NCI-H1092 treated with DMSO at 0.1 percent for 48 hours (cell line): Measurements from ENCODE around the gene HERC4.
"Not testable (repeated sequence)": the region's sequence is repeated elsewhere in the genome, so short reads cannot be mapped to it uniquely, and the experiment has no call there.

Experiments
- DNase-seq: peaks from one replicate; lab custom pipeline; 2025; lab: John Stamatoyannopoulos, UW

Gene HERC4

GRCh38 chr10:68046642-68047041, 28.4 kb downstream of the HERC4 start:
- no peak for DNase-seq

GRCh38 chr10:68043030-68043429, 32.1 kb downstream of the HERC4 start:
- no peak for DNase-seq

- no peak for DNase-seq
Observed at GRCh38 chr10:68032113-68032512, 43.0 kb downstream of the HERC4 start.

- DNase-seq = no peak
Observed at GRCh38 chr10:68027429-68027828, 47.7 kb downstream of the HERC4 start.

GRCh38 chr10:68023292-68023691, 51.8 kb downstream of the HERC4 start:
- no peak for DNase-seq

- DNase-seq = not testable (repeated sequence)
Observed at GRCh38 chr10:68022324-68022723, 52.8 kb downstream of the HERC4 start.

- DNase-seq = not testable (repeated sequence)
Observed at GRCh38 chr10:68016519-68016918, 58.6 kb downstream of the HERC4 start.

GRCh38 chr10:68010426-68010940, 64.6 kb downstream of the HERC4 start:
- DNase-seq = no peak

GRCh38 chr10:68007356-68007755, 67.7 kb downstream of the HERC4 start:
- no peak for DNase-seq

- no peak for DNase-seq
Observed at GRCh38 chr10:68001539-68001938, 73.5 kb downstream of the HERC4 start.

- DNase-seq = no peak
Observed at GRCh38 chr10:68001000-68001399, 74.1 kb downstream of the HERC4 start.

GRCh38 chr10:67990093-67990492, 85.0 kb downstream of the HERC4 start:
- DNase-seq = no peak

GRCh38 chr10:67988606-67989005, 86.5 kb downstream of the HERC4 start:
- DNase-seq = no peak

- DNase-seq = not testable (repeated sequence)
Observed at GRCh38 chr10:67982603-67983002, 92.5 kb downstream of the HERC4 start.

GRCh38 chr10:67978749-67979148, 96.3 kb downstream of the HERC4 start:
- no peak for DNase-seq

GRCh38 chr10:67977251-67977650, 97.8 kb downstream of the HERC4 start:
- no peak for DNase-seq

- no peak for DNase-seq
Observed at GRCh38 chr10:67976292-67977245, 98.5 kb downstream of the HERC4 start.

GRCh38 chr10:67975871-67976270, 99.2 kb downstream of the HERC4 start:
- no peak for DNase-seq

GRCh38 chr10:67971311-67971710, 103.8 kb downstream of the HERC4 start:
- DNase-seq = no peak

- DNase-seq = no peak
Observed at GRCh38 chr10:67969875-67970274, 105.2 kb downstream of the HERC4 start.

- not testable (repeated sequence) for DNase-seq
Observed at GRCh38 chr10:67966035-67966434, 109.0 kb downstream of the HERC4 start.

- no peak for DNase-seq
Observed at GRCh38 chr10:67965456-67965855, 109.6 kb downstream of the HERC4 start.

GRCh38 chr10:67959839-67960476, 115.1 kb downstream of the HERC4 start:
- DNase-seq = no peak
